HPDE6-E6E7 (cell line): ENCODE data around the gene SACS.

Source experiments
- DNase-seq: peaks from one replicate; pipeline ENCODE4 v3.0.0; 2011; ENCODE audit warnings: missing footprints; ENCODE audit errors: extremely low spot score

SACS gene

DNA sequence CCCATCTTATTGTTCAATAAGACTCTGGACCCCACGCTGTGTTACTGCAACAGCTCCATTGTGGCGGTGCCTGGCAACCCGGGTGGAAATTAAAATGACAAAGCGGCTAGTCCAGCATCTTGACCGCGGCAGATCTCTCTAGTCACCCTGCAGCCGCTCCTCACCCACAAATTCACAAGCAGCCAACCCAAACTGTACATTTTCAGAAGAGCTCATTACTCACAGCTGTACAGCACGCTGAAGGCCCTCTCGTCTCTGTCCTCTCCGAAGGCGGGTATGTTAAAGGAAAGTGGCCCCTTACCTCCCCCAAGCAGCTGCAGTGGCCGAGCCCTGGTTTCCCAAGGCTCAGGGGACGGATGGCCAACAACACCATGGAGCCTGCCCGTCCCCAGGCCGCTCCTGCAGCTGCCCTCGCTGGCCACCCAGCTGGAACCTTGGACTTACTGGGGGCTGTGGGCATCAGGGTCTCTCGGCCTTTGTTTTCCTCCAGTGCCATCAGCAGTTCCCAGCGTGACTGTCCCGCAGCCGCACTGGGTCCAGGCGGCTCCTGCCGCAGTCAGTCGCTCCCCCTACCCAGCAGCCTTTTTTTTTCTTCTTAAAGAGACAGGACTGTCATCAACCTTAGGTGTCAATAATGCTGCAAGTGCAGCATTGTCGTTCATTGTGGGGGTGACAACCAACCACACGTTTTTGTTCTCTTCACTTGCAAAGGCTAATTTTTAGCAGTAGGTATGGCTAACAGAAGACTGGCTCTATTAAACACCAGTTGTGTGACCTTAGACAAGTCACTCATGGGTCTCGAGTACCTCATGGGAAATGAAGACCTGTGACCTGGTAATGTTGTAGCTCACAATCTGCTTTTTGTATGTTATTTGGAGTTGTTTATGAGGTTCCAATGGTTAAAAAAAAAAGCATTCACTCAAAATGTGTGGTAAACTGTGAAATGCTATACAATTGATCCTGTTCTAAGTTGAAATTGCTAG is at the start of gene SACS:
Gene SACS (minus strand): TSS at position 532 of the 983 bp plus-strand sequence. CDS start 22,463 bp downstream, outside the sequence.
- DNase-seq: no peak

DNA sequence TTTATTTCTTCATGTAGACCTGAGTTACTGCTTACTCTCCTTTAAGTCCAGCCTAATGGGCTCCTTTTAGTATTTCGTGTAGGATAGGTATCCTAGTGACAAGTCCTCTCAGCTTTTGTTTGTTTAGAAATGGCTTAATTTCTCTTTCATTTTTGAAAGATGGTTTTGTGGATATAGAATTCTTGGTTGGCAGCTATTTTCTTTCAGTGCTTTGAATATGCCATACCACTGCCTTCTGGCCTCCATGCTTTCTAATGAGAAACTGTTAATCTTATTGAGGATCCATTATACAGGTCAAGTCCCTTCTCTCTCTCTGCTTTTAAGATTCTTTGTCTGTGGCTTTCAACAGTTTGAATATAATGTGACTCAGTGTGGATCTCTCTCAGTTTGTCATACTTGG is 46.8 kb upstream of the SACS start:
- no peak for DNase-seq

GRCh38 chr13:23477101-23477500 is 43.6 kb upstream of the SACS start:
- no peak for DNase-seq

- no peak for DNase-seq
These were observed 39.7 kb upstream of the SACS start for GRCh38 chr13:23473221-23473620.

DNA sequence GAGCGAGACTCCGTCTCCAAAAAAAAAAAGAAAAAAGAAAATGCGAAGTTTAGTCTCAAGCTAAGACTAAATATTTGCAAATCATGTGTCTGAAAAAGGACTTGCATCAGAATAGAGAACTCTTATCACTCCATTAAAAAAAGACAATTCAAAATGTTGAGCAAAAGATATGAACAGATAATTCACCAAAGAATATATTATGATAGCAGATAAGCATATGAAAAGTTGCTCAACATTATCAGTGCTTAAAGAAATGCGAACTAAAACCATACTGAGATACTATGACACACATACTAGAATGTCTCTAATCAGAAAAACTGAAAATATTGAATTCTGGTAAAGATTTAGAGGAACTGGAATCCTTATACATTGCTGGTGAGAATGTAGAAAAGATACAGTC is 38.7 kb upstream of the SACS start:
- DNase-seq: no peak

- no peak for DNase-seq
These were observed 37.5 kb upstream of the SACS start for GRCh38 chr13:23470790-23471614.

DNA sequence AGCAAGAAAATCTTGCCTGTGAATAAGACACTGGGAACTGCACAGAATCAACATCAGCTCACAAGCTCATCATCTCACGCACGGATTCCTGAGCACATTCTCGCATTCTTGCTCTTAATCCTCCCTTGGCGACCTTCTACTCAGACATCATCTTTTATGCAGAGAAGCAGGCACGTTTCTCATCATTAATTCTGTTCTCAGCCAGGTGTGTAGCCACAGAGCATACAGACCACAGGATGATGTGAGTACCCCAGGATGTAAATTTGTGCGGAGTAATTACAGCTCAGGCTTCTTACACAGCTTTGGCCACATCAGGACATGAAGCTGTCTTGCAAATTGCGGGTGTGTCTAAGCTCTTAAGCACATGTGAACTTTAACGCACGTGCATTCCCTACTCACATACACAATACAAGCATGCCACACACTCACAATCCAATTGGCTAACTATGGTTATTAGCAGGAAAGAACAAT is 36.5 kb upstream of the SACS start:
- DNase-seq: no peak

DNA sequence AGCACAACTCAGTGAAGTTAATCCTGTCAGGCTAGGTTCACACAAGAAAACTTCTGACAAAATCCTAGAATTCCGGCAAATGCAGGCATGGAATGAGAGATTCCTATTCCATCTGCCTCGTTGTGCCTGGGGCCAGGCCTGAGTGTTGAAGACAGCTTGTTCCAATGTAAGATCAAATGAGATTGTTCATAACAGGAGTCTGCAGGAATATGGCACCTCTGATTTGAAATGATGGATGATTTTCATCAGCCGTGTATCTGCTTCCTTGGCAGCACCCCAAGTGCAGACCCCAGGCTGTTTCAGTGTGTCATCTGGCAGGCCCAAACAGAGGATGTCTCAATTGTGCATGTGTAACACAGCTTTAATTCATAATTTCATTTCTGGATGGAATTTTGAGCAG is 35.3 kb upstream of the SACS start:
- DNase-seq: no peak

GRCh38 chr13:23467932-23468278 is 34.4 kb upstream of the SACS start:
- DNase-seq: no peak

DNA sequence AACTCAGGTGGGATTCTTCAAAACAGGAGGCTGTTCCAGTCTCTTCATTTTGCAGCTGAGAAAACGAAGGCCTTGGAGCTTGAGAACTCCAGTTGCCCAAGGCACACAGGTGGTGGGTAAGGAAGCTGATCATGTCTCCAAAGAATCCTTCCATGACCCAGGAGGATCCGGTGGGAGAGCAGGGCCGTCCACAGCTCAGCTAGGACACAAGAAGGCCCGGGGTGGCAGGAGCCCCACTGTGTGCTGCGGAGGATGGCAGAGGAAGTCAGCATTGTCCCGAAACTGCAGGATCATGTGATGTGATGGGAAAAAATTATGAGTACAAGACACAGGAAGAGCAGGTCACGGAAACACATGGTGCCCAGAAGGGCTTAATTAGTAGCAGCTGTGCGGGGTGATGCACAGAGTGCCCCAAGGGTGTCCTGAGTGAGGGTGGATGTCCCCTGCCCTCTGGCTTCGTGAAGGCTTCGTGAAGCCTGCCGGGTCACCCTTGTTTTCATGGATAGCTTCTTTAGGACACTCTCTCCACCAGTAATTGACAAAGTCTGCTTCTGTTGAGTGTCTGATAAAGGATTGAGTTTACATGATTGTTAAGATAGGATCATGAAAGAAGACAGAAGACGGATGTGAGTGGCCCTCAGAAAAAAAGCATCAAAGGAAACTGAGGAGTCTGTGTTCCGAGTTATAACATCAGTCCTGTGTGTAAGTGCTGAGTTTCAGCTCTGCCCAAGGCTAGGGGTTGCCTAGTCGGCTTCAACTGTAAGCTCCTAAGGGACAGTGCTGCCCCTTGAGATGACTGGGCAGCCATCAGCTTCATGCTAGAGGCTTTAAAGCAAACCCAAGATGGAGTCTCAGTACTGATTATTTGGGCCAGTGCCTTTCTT is 33.8 kb upstream of the SACS start:
- DNase-seq: no peak

GRCh38 chr13:23466144-23467002 is 32.9 kb upstream of the SACS start:
- peak; percentile 28 for DNase-seq

- DNase-seq: no peak
These were observed 30.2 kb upstream of the SACS start for GRCh38 chr13:23463661-23464060.

- DNase-seq: no peak
These were observed 29.5 kb upstream of the SACS start for GRCh38 chr13:23462815-23463559.

GRCh38 chr13:23461544-23461943 is 28.0 kb upstream of the SACS start:
- DNase-seq: no peak

- no peak for DNase-seq
These were observed 27.4 kb upstream of the SACS start for GRCh38 chr13:23460921-23461320.

- DNase-seq: no peak
These were observed 26.8 kb upstream of the SACS start for GRCh38 chr13:23460309-23460708.

- no peak for DNase-seq
These were observed 25.5 kb upstream of the SACS start for GRCh38 chr13:23458989-23459388.

DNA sequence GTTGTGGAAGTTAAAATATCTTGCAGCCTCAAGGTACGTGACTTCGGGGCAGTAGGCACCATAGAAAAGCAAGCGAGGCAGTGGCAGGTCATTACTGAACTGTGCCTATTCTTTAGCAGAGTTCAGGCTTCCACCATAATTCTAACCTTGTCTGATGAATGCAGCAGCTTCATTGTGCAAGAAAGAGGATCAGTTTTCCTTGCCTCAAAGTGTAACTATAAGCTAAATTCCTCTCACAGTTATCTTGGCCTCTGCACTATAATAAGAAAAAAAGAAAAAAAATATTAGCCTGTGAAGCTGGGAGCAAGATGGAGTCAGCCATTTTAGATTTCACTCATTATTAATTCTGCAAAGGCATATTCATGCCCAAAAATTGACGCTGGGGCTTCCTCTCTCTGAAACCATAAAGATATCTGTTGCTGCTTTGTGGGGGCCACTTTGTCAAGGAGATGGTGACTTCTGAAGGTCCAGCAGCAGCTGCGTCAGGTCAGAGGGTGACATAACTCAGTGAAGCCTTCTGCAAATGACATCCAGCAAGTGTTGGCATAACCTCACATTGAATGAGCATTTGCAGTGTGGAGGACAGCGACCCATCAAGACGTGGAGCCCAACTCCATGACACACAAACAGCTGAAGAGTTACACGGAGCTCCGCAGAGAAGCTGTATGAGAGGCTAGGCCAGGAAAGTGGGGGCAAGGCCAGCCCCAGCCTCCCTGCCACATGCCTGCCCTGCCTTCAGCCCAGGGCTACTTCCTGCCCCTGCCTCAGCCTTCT is 23.1 kb upstream of the SACS start:
- DNase-seq: no peak
